Thyroid gland (tissue), 4 donors: ENCODE data around the gene COL21A1. TPM values are rescaled to one million over a fixed set of nuclear protein-coding genes. Genes with fewer than 3 reads are reported as not detected.

Experiments
- DNase-seq, 2 donors: peaks; one replicate each; pipeline ENCODE4 v3.0.0-alpha.2; 2019
- H3K27ac ChIP-seq, 3 donors: fragments of 200-600 bp; sonication (generic); 1 replicate in 2 of 3; 2 replicates in 1 of 3; pipeline ENCODE4 v1.5.1; 2016 to 2019; ENCODE audit warnings: mild to moderate bottlenecking in 1 of 3, moderate library complexity in 1 of 3
- H3K27me3 ChIP-seq: fragments of 200-600 bp; sonication (generic); one replicate; pipeline ENCODE4 v1.5.1; 2019
- H3K36me3 ChIP-seq, 2 donors: fragments of 200-600 bp; sonication (generic); one replicate each; pipeline ENCODE4 v1.5.1; 2016 to 2019
- H3K4me1 ChIP-seq, 2 donors: fragments of 200-600 bp; sonication (generic); one replicate each; pipeline ENCODE4 v1.5.1; 2017 to 2019
- H3K4me3 ChIP-seq, 3 donors: fragments of 200-600 bp; sonication (generic); replicated peaks in 1 of 3; 1 replicate in 2 of 3; 2 replicates in 1 of 3; pipeline ENCODE4 v1.5.1; 2016; ENCODE audit warnings: mild to moderate bottlenecking in 1 of 3
- H3K9me3 ChIP-seq: fragments of 200-600 bp; sonication (generic); one replicate; pipeline ENCODE4 v1.5.1; 2017
- CTCF ChIP-seq, 6 experiments: fragments of 200-600 bp in 3 of 6; fragments of 450-650 bp in 3 of 6; sonication (generic) in 3 of 6; IDR thresholded peaks; one replicate each; pipeline ENCODE4 v1.5.1; 2016 to 2019; ENCODE audit warnings: antibody characterized with exemption in 6 of 6, mild to moderate bottlenecking in 2 of 6, inconsistent platforms in 1 of 6, moderate library complexity in 1 of 6
- POLR2A ChIP-seq, 2 donors: fragments of 450-650 bp; IDR thresholded peaks; one replicate each; pipeline ENCODE4 v1.6.1; 2017; ENCODE audit warnings: antibody characterized with exemption in 2 of 2, mild to moderate bottlenecking in 2 of 2, moderate library complexity in 1 of 2
- WGBS, 2 donors: methylation state at CpG; one replicate each; pipeline ENCODE4 v1.1.5; 2017; 5-methylcytosine and 5-hydroxymethylcytosine counted together
- intact Hi-C: fragments of 100-400 bp; cut with DNase I; formaldehyde crosslinking; loops from one replicate; pipeline ENCODE4 v1.15.1; 2023
- total RNA-seq, 4 donors: library from RNA; depleted of rRNA; stranded (reverse); fragments of >200 nt; gene quantifications; one replicate each; pipeline ENCODE4 v1.2.3, GENCODE V29; 2016

The COL21A1 gene
- total RNA-seq, 4 donors from 2014 or later, result 1.6 to 8.8 (median 3.0) TPM

- Histone ChIP-seq H3K4me3 (no peak overlapping the region), H3K27ac (no peak overlapping the region), H3K27me3 (no peaks in the 10 kb centered on the region), H3K9me3 (no peaks in the 10 kb centered on the region), H3K36me3 (no peaks in the 10 kb centered on the region), H3K4me1 (no peaks in the 10 kb centered on the region)
- DNase-seq, result no peak
- intact Hi-C loops, result no loop called here
- TF ChIP-seq POLR2A (IDR thresholded peaks at IDR 0.05) (no peak), CTCF (IDR thresholded peaks at IDR 0.05) (no peak)
- 76 to 81% methylated on average over 1 of the region's 1 CpG for WGBS, 2 donors
Observed at GRCh38 chr6:56040889-56041301, 206.5 kb downstream of the COL21A1 start.

- H3K9me3 ChIP-seq, result no peaks in the 10 kb centered on the region
- H3K36me3 ChIP-seq, result no peaks in the 10 kb centered on the region
- no peaks in the 10 kb centered on the region for H3K27me3 ChIP-seq
- no peak overlapping the region for H3K4me3 ChIP-seq
- intact Hi-C loops, result no loop called here
- no peak overlapping the region for H3K27ac ChIP-seq
- no peaks in the 10 kb centered on the region for H3K4me1 ChIP-seq
- WGBS, 2 donors, result 66 to 88% methylated on average over 2 of the region's 2 CpGs
- TF ChIP-seq POLR2A (IDR thresholded peaks at IDR 0.05), result no peak
- no peak for TF ChIP-seq CTCF (IDR thresholded peaks at IDR 0.05)
- no peak for DNase-seq
Observed at GRCh38 chr6:56040223-56040622, 207.2 kb downstream of the COL21A1 start.

- intact Hi-C loops, result no loop called here
- H3K9me3 ChIP-seq, result no peaks in the 10 kb centered on the region
- no peak for DNase-seq
- H3K27ac ChIP-seq, result no peak overlapping the region
- no peak overlapping the region for H3K4me3 ChIP-seq
- TF ChIP-seq CTCF (IDR thresholded peaks at IDR 0.05), result no peak
- WGBS, 2 donors, result 90 to 93% methylated on average over 6 of the region's 6 CpGs
- no peaks in the 10 kb centered on the region for H3K36me3 ChIP-seq
- no peaks in the 10 kb centered on the region for H3K4me1 ChIP-seq
- no peaks in the 10 kb centered on the region for H3K27me3 ChIP-seq
Observed at GRCh38 chr6:56038764-56039163, 208.6 kb downstream of the COL21A1 start.

GRCh38 chr6:56037601-56038000 is 209.8 kb downstream of the COL21A1 start:
- H3K36me3 ChIP-seq, result no peaks in the 10 kb centered on the region
- WGBS, 2 donors, result 40 to 79% methylated on average over 1 of the region's 1 CpG
- TF ChIP-seq POLR2A (IDR thresholded peaks at IDR 0.05) (no peak), CTCF (IDR thresholded peaks at IDR 0.05) (no peak)
- no peaks in the 10 kb centered on the region for H3K27me3 ChIP-seq
- intact Hi-C loops, result no loop called here
- H3K4me1 ChIP-seq, result no peaks in the 10 kb centered on the region
- no peaks in the 10 kb centered on the region for H3K9me3 ChIP-seq
- no peak overlapping the region for H3K4me3 ChIP-seq
- no peak for DNase-seq
- no peak overlapping the region for H3K27ac ChIP-seq

- intact Hi-C loops, result no loop called here
- DNase-seq, result no peak
- Histone ChIP-seq H3K4me1 (no peaks in the 10 kb centered on the region), H3K9me3 (no peaks in the 10 kb centered on the region), H3K27ac (no peak overlapping the region), H3K36me3 (no peaks in the 10 kb centered on the region), H3K4me3 (no peak overlapping the region), H3K27me3 (no peaks in the 10 kb centered on the region)
- WGBS, 2 donors, result 52 to 74% methylated on average over 1 of the region's 1 CpG
- TF ChIP-seq CTCF (IDR thresholded peaks at IDR 0.05) (no peak), POLR2A (IDR thresholded peaks at IDR 0.05) (no peak)
Observed at GRCh38 chr6:56036916-56037600, 210.3 kb downstream of the COL21A1 start.
